PFSK-1 (cell line): Measurements from ENCODE around the gene EFNA5.

Source experiments
- FOXP2 ChIP-seq: optimal IDR thresholded peaks from 2 replicates; pipeline ENCODE3; 2011; ENCODE audit warnings: borderline replicate concordance, control low read depth, inconsistent platforms; ENCODE audit not compliant: insufficient read depth; ENCODE audit errors: extremely low read length, extremely low read depth
- POLR2AphosphoS5 ChIP-seq: IDR thresholded peaks from 2 replicates; pipeline ENCODE4 v1.6.1; 2012; ENCODE audit warnings: low read depth, mild to moderate bottlenecking, control low read depth, low read length, moderate library complexity
- SIN3A ChIP-seq: IDR thresholded peaks from 2 replicates; pipeline ENCODE4 v1.6.1; 2012; ENCODE audit warnings: mild to moderate bottlenecking, low read length, moderate library complexity, borderline replicate concordance; ENCODE audit not compliant: insufficient read depth
- TAF1 ChIP-seq: IDR thresholded peaks from 2 replicates; pipeline ENCODE4 v1.6.1; 2012; ENCODE audit warnings: low read length, control low read depth, borderline replicate concordance; ENCODE audit not compliant: insufficient read depth
- TF ChIP-seq, protein P1 (sequence below), 2 experiments: IDR thresholded peaks; 2 replicates each; pipeline versions ENCODE4 v1.6.1 to v1.8.0; 2011 to 2012; ENCODE audit warnings: low read depth in 2 of 2, low read length in 2 of 2, control low read depth in 1 of 2, inconsistent platforms in 1 of 2, mild to moderate bottlenecking in 1 of 2, moderate library complexity in 1 of 2; ENCODE audit not compliant: insufficient read depth in 1 of 2

The EFNA5 gene

DNA sequence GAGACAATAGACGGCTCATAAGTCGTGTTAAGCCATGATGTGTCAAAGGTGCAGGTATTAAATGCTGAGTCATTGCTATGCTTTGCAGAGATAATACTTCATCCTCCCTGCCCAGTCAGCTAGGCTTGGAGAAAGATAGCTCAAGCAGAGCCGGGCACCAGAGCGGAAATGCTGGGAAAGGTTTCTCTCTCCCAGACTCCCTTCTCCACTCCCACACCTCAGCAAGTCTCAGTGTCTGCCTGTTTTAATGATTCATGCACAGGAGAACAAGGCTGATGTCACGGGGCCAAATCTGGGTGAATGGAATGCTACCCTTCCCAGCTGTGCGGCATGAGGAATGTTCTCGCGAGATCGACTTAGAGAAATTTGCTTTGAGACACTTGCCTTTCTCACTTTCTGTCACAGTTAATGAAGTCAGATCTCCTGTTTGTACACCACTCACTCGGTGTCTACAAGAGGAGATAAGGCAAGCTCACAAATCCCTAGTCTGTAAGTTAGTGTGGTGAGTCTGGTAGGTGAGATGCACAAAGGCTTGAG, 204.4 kb downstream of the EFNA5 start:
- TF ChIP-seq, protein P1, sequence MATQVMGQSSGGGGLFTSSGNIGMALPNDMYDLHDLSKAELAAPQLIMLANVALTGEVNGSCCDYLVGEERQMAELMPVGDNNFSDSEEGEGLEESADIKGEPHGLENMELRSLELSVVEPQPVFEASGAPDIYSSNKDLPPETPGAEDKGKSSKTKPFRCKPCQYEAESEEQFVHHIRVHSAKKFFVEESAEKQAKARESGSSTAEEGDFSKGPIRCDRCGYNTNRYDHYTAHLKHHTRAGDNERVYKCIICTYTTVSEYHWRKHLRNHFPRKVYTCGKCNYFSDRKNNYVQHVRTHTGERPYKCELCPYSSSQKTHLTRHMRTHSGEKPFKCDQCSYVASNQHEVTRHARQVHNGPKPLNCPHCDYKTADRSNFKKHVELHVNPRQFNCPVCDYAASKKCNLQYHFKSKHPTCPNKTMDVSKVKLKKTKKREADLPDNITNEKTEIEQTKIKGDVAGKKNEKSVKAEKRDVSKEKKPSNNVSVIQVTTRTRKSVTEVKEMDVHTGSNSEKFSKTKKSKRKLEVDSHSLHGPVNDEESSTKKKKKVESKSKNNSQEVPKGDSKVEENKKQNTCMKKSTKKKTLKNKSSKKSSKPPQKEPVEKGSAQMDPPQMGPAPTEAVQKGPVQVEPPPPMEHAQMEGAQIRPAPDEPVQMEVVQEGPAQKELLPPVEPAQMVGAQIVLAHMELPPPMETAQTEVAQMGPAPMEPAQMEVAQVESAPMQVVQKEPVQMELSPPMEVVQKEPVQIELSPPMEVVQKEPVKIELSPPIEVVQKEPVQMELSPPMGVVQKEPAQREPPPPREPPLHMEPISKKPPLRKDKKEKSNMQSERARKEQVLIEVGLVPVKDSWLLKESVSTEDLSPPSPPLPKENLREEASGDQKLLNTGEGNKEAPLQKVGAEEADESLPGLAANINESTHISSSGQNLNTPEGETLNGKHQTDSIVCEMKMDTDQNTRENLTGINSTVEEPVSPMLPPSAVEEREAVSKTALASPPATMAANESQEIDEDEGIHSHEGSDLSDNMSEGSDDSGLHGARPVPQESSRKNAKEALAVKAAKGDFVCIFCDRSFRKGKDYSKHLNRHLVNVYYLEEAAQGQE (IDR thresholded peaks at IDR 0.05; ENCODE audit: insufficient read depth in 1 of 2, low read depth in 2 of 2, low read length in 2 of 2): no peak
- no peak for TF ChIP-seq FOXP2
- TF ChIP-seq SIN3A: no peak
- TF ChIP-seq POLR2AphosphoS5: no peak

DNA sequence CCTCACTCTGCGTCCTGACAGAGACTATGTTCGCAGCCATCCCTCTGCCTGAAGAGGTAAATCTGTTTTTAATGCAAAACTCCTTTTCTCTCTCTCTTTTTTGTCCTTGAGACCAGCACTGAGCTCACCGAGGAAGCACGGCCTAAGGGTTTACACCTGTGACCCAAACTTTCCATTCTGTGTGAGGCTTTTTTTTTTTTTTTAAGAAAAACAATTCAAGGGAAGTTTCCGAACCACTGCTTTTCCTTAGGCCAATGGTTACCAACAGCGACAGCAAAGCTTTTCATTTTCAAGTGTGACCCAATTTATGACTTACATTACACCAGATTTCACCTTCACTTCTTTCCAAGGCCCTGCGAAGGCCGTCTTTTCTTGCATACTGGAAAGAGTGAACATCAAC, 205.9 kb downstream of the EFNA5 start:
- TF ChIP-seq SIN3A: no peak
- TF ChIP-seq FOXP2: no peak
- TF ChIP-seq, protein P1 (IDR thresholded peaks at IDR 0.05; ENCODE audit: insufficient read depth in 1 of 2, low read depth in 2 of 2, low read length in 2 of 2): no peak

DNA sequence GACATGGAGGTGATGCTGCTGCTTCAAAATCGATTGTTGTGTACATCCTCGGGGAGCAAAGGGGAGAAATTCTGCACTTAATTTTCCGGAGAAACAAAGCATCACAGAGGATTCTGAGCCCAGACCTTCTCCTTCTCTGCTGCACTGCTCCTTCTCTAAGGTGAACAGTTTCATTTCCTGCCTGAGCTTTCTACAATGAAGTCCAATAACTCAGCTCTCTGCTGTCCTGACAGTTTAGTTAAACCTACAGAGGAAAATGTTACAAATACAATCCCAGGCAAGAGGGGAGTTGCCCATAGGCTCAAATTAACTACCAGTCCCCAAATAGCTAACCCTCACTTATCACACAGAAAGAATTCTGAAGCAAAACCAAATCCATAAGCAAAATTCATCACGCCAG, 206.3 kb downstream of the EFNA5 start:
- TF ChIP-seq, protein P1 (IDR thresholded peaks at IDR 0.05; ENCODE audit: insufficient read depth in 1 of 2, low read depth in 2 of 2, low read length in 2 of 2): no peak
- no peak for TF ChIP-seq SIN3A

DNA sequence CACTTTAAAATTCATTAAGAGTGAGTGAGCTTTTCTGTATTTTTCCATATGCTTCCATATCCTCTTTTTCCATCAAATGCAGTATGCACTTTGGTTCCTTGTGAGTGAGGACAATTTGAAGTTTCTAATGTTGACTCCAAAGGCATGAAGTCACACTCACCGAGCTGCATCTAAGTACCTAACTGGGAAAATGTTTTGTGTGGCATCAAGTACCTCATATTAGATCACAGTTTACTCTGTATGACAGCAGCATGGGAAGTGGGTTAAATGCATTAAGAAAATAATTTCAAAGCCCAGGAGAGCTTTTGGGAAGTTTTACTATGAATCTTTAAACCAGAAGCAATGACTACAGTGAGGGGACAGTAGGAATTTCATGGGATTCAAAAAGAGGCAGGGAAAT, 207.0 kb downstream of the EFNA5 start:
- TF ChIP-seq FOXP2 (no peak), SIN3A (no peak), TAF1 (no peak), POLR2AphosphoS5 (no peak)
- TF ChIP-seq, protein P1 (IDR thresholded peaks at IDR 0.05; ENCODE audit: insufficient read depth in 1 of 2, low read depth in 2 of 2, low read length in 2 of 2): no peak

DNA sequence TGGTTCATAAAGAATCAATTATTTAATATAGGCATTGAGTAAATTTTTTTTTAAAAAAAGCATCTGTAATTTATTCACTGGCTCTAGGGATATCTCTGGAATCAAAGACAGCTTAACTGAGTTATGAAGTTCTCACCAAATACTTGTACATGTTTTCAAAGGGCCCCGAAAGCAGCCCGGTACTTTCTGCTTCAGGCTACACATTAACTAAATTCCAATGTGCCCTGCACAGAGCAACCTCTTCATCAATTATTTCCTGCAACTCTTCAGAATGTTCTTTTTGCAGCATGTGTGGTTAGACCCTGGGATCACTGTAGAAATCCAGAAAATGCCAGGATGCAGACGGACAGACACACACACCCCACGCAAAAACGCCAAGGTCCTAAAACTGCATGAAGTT, 209.0 kb downstream of the EFNA5 start:
- TF ChIP-seq FOXP2: no peak
- TF ChIP-seq POLR2AphosphoS5: no peak
- TF ChIP-seq SIN3A: no peak
- TF ChIP-seq, protein P1 (IDR thresholded peaks at IDR 0.05; ENCODE audit: insufficient read depth in 1 of 2, low read depth in 2 of 2, low read length in 2 of 2): no peak
- no peak for TF ChIP-seq TAF1
